Neural progenitor cell (in vitro differentiated cells): Measurements from ENCODE around the gene PCDHGA9. TPM values are rescaled to one million over a fixed set of nuclear protein-coding genes. Genes with fewer than 3 reads are reported as not detected.

Experiments
- DNase-seq: peaks from one replicate; pipeline ENCODE4 v3.0.0-alpha.2; 2016; ENCODE audit warnings: low spot score
- H2AFZ ChIP-seq: fragments of 200-600 bp; sonication (generic); replicated peaks from 2 replicates; pipeline ENCODE4 v1.6.1; 2016; ENCODE audit warnings: antibody characterized with exemption
- H3F3A ChIP-seq: fragments of 200-600 bp; sonication (generic); 2 replicates; pipeline ENCODE4 v1.6.1; 2016; ENCODE audit warnings: antibody characterized with exemption, low read depth
- H3K27ac ChIP-seq: fragments of 200-600 bp; sonication (generic); 2 replicates; pipeline ENCODE4 v1.5.1; 2016; ENCODE audit warnings: mild to moderate bottlenecking
- H3K27me3 ChIP-seq: fragments of 200-600 bp; sonication (generic); 2 replicates; pipeline ENCODE4 v1.6.1; 2016; ENCODE audit warnings: mild to moderate bottlenecking, moderate library complexity
- H3K36me3 ChIP-seq: fragments of 200-600 bp; sonication (generic); 2 replicates; pipeline ENCODE4 v1.5.1; 2016
- H3K4me1 ChIP-seq: fragments of 200-600 bp; sonication (generic); 2 replicates; pipeline ENCODE4 v1.6.1; 2016; ENCODE audit warnings: mixed run types
- H3K4me2 ChIP-seq: fragments of 200-600 bp; sonication (generic); 2 replicates; pipeline ENCODE4 v1.6.1; 2016
- H3K4me3 ChIP-seq: fragments of 200-600 bp; sonication (generic); 2 replicates; pipeline ENCODE4 v1.5.1; 2016
- H3K79me2 ChIP-seq: fragments of 200-600 bp; sonication (generic); 2 replicates; pipeline ENCODE4 v1.6.1; 2016; ENCODE audit warnings: low read depth
- H3K9ac ChIP-seq: fragments of 200-600 bp; sonication (generic); 2 replicates; pipeline ENCODE4 v1.6.1; 2016
- H3K9me3 ChIP-seq: fragments of 200-600 bp; sonication (generic); 2 replicates; pipeline ENCODE4 v1.5.1; 2016; ENCODE audit warnings: low read depth
- H4K20me1 ChIP-seq: fragments of 200-600 bp; sonication (generic); 2 replicates; pipeline ENCODE4 v1.6.1; 2016; ENCODE audit warnings: low read depth
- H3K27ac Mint-ChIP-seq: 3 replicates; pipeline ENCODE4 v1.8.0; 2021; ENCODE audit warnings: mixed read lengths
- H3K27me3 Mint-ChIP-seq: 2 replicates; pipeline ENCODE4 v1.8.0; 2022; ENCODE audit warnings: low read depth, mild to moderate bottlenecking, inconsistent platforms, moderate library complexity, mixed read lengths; ENCODE audit not compliant: insufficient read depth
- H3K36me3 Mint-ChIP-seq: 3 replicates; pipeline ENCODE4 v1.8.0; 2021; ENCODE audit warnings: mixed read lengths
- H3K4me1 Mint-ChIP-seq: 3 replicates; pipeline ENCODE4 v1.8.0; 2021; ENCODE audit warnings: mixed read lengths
- H3K4me3 Mint-ChIP-seq: 3 replicates; pipeline ENCODE4 v1.8.0; 2021; ENCODE audit warnings: mild to moderate bottlenecking, moderate library complexity, mixed read lengths
- H3K9me3 Mint-ChIP-seq: 3 replicates; pipeline ENCODE4 v1.8.0; 2020; ENCODE audit warnings: mixed read lengths
- EZH2 ChIP-seq: fragments of 200-600 bp; sonication (generic); IDR thresholded peaks from 2 replicates; pipeline ENCODE4 v1.6.1; 2017; ENCODE audit warnings: antibody characterized with exemption, mild to moderate bottlenecking, moderate library complexity
- EZH2phosphoT487 ChIP-seq: fragments of 200-600 bp; sonication (generic); IDR thresholded peaks from 2 replicates; pipeline ENCODE4 v1.6.1; 2017; ENCODE audit warnings: antibody characterized with exemption
- total RNA-seq: library from RNA; depleted of rRNA; stranded (reverse); fragments of >200 nt; gene quantifications from 2 replicates; pipeline ENCODE4 v1.2.3, GENCODE V29; 2015; ENCODE audit warnings: low replicate concordance
- TF ChIP-seq, protein P1 (sequence below): fragments of 200-600 bp; sonication (generic); IDR thresholded peaks from 2 replicates; pipeline ENCODE4 v1.5.1; 2017; ENCODE audit warnings: antibody characterized with exemption, mild to moderate bottlenecking

The PCDHGA9 gene
- total RNA-seq, 1 donor from 2014 or later, result 0.97 TPM

DNA sequence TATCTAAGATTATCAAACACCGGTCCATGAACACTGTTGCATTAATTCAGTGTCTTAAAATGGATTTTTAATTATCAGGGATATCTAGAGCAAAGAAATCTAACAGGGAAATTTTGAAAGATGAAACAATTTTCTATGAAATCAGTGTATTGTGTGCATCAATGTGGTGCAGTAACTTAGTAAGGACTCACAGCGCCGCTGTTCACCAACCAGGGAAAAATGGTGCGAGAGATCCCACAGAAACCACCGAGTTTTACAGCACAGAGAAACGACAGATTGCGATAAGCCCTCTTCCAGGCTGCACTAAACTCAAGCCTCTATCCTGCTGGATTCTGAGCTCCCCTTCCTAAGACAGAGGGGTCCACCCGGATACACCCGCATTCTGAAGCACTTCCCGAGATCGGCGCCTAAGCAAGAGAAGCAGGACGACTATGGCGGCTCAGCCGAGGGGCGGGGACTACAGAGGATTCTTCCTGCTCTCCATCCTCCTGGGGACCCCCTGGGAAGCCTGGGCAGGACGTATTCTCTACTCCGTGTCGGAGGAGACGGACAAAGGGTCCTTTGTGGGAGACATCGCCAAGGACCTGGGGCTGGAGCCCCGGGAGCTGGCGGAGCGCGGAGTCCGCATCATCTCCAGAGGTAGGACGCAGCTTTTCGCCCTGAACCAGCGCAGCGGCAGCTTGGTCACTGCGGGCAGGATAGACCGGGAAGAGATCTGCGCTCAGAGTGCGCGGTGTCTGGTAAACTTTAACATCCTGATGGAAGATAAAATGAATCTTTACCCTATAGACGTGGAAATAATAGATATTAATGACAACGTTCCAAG is 19.9 kb upstream of the PCDHGA9 start, which contains the start of gene PCDHGA7:
Gene PCDHGA7 (plus strand): TSS at position 274 of the 826 bp plus-strand sequence. CDS start 158 bp downstream, at position 432.
- Histone ChIP-seq H3K27me3 (no peaks in the 10 kb centered on the region), H3K9me3 (peaks cover 3% of the 10 kb centered on the region), H3K4me1 (no peaks in the 10 kb centered on the region), H3K79me2 (no peaks in the 10 kb centered on the region), H3K9ac (no peak within 1 kb of the TSS), H3F3A (no peaks in the 10 kb centered on the region), H2AFZ (no peak within 1 kb of the TSS), H3K4me3 (no peak within 1 kb of the TSS), H3K4me2 (no peak within 1 kb of the TSS), H3K36me3 (no peaks in the 10 kb centered on the region), H4K20me1 (no peaks in the 10 kb centered on the region), H3K27ac (no peak within 1 kb of the TSS)
- Mint-ChIP-seq H3K4me3 (no peak within 1 kb of the TSS), H3K9me3 (peaks cover 53% of the 10 kb centered on the region), H3K27ac (no peak within 1 kb of the TSS), H3K4me1 (no peaks in the 10 kb centered on the region), H3K36me3 (no peaks in the 10 kb centered on the region), H3K27me3 (peaks cover 5% of the 10 kb centered on the region)
- no peak for DNase-seq
- TF ChIP-seq EZH2 (no peak), EZH2phosphoT487 (no peak)
- TF ChIP-seq, protein P1, sequence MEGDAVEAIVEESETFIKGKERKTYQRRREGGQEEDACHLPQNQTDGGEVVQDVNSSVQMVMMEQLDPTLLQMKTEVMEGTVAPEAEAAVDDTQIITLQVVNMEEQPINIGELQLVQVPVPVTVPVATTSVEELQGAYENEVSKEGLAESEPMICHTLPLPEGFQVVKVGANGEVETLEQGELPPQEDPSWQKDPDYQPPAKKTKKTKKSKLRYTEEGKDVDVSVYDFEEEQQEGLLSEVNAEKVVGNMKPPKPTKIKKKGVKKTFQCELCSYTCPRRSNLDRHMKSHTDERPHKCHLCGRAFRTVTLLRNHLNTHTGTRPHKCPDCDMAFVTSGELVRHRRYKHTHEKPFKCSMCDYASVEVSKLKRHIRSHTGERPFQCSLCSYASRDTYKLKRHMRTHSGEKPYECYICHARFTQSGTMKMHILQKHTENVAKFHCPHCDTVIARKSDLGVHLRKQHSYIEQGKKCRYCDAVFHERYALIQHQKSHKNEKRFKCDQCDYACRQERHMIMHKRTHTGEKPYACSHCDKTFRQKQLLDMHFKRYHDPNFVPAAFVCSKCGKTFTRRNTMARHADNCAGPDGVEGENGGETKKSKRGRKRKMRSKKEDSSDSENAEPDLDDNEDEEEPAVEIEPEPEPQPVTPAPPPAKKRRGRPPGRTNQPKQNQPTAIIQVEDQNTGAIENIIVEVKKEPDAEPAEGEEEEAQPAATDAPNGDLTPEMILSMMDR, result no peak

DNA sequence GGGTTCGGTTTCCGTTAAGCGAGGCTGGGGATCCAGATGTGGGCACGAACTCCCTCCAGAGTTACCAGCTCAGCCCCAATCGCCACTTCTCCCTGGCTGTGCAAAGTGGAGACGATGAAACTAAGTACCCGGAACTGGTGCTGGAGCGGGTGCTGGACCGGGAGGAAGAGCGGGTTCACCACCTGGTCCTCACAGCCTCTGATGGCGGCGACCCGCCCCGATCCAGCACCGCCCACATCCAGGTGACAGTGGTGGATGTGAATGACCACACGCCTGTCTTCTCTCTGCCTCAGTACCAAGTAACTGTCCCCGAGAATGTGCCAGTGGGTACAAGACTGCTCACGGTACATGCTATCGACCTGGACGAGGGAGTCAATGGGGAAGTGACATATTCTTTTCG is 19.2 kb upstream of the PCDHGA9 start:
- no peak overlapping the region for H3K4me3 Mint-ChIP-seq
- Histone ChIP-seq H3K9me3 (peaks cover 3% of the 10 kb centered on the region), H3K27me3 (no peaks in the 10 kb centered on the region), H3K4me2 (no peak overlapping the region), H3K9ac (no peak overlapping the region), H3K36me3 (no peaks in the 10 kb centered on the region), H3K79me2 (no peaks in the 10 kb centered on the region), H2AFZ (no peak overlapping the region), H3F3A (no peaks in the 10 kb centered on the region), H3K27ac (no peak overlapping the region), H3K4me3 (no peak overlapping the region), H3K4me1 (no peaks in the 10 kb centered on the region), H4K20me1 (no peaks in the 10 kb centered on the region)
- no peak overlapping the region for H3K27ac Mint-ChIP-seq
- no peak for TF ChIP-seq EZH2phosphoT487
- TF ChIP-seq EZH2, result no peak
- peaks cover 56% of the 10 kb centered on the region for H3K9me3 Mint-ChIP-seq
- peaks cover 4% of the 10 kb centered on the region for H3K27me3 Mint-ChIP-seq
- no peaks in the 10 kb centered on the region for H3K4me1 Mint-ChIP-seq
- no peak for DNase-seq
- peaks cover under 1% of the 10 kb centered on the region for H3K36me3 Mint-ChIP-seq

DNA sequence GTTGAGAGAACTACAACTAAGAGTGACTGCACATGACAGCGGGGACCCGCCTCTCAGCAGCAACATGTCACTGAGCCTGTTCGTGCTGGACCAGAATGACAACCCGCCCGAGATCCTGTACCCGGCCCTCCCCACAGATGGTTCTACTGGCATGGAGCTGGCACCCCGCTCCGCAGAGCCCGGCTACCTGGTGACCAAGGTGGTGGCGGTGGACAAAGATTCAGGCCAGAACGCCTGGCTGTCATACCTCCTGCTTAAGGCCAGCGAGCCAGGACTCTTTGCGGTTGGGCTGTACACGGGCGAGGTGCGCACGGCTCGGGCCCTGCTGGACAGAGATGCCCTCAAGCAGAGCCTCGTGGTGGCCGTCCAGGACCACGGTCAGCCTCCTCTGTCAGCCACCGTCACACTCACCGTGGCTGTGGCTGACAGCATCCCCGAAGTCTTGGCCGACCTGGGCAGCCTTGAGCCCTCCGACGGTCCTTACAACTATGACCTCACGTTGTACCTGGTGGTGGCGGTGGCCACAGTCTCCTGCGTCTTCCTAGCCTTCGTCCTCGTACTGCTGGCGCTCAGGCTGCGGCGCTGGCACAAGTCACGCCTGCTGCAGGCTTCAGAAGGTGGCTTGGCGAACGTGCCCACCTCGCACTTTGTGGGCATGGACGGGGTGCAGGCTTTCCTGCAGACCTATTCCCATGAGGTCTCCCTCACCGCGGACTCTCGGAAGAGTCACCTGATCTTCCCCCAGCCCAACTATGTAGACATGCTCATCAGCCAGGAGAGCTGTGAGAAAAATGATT is 17.9 kb upstream of the PCDHGA9 start:
- TF ChIP-seq EZH2phosphoT487 (no peak), EZH2 (no peak)
- TF ChIP-seq, protein P1, result no peak
- Mint-ChIP-seq H3K4me3 (no peak overlapping the region), H3K36me3 (peaks cover 3% of the 10 kb centered on the region), H3K27me3 (peaks cover 4% of the 10 kb centered on the region), H3K9me3 (peaks cover 60% of the 10 kb centered on the region), H3K4me1 (no peaks in the 10 kb centered on the region), H3K27ac (no peak overlapping the region)
- no peaks in the 10 kb centered on the region for H3K36me3 ChIP-seq
- no peaks in the 10 kb centered on the region for H3K4me1 ChIP-seq
- H3F3A ChIP-seq, result no peaks in the 10 kb centered on the region
- no peak overlapping the region for H2AFZ ChIP-seq
- H3K27me3 ChIP-seq, result no peaks in the 10 kb centered on the region
- H3K9me3 ChIP-seq, result peaks cover 6% of the 10 kb centered on the region
- no peak for DNase-seq
- no peak overlapping the region for H3K9ac ChIP-seq
- no peak overlapping the region for H3K4me2 ChIP-seq
- H3K27ac ChIP-seq, result no peak overlapping the region
- H4K20me1 ChIP-seq, result no peaks in the 10 kb centered on the region
- H3K4me3 ChIP-seq, result no peak overlapping the region
- no peaks in the 10 kb centered on the region for H3K79me2 ChIP-seq
